HepG2 (cell line): ENCODE results near the gene VAT1L. TPM values are rescaled to one million over a fixed set of nuclear protein-coding genes. Genes with fewer than 3 reads are reported as not detected.

Experiments
- ATAC-seq: fragments of 200-7000 bp; cut with Tn5 transposase; 3 replicates; pipeline ENCODE4 v1.9.1; 2020; ENCODE audit warnings: mild to moderate bottlenecking, moderate library complexity
- BruUV-seq: library from RNA; stranded (reverse); fragments of 400-500 nt; replicated peaks from 2 replicates; lab custom pipeline; 2021; lab: Mats Ljungman, UMichigan
- CTCF ChIA-PET: fragments of 300-600 bp; formaldehyde crosslinking; extraction: SDS; loops from one replicate; lab custom pipeline; 2021; ENCODE audit warnings: low total read pairs, inconsistent platforms, low intra/inter-chr PET ratio; lab: Yijun Ruan, JAX
- POLR2A ChIA-PET: fragments of 350-600 bp; sonication (Branson Sonifier 250); formaldehyde crosslinking; loops from one replicate; lab custom pipeline; 2020; ENCODE audit warnings: antibody characterized with exemption, inconsistent platforms; lab: Yijun Ruan, JAX
- DNase-seq: peaks from one replicate; pipeline ENCODE4 v3.0.0-alpha.2; 2015; ENCODE audit warnings: low spot score
- FAIRE-seq: peaks from 3 replicates; lab custom pipeline; 2011; peaks lifted over from hg19 to GRCh38; lab: Jason Lieb, UNC
- H2AFZ ChIP-seq: one replicate; pipeline ENCODE4 v1.6.1; 2011; ENCODE audit warnings: low read length, inconsistent platforms
- H3K27ac ChIP-seq: fragments of 300-600 bp; 3 replicates; pipeline ENCODE4 v1.8.0; 2011; ENCODE audit warnings: mixed run types, mild to moderate bottlenecking, mixed read lengths, low read length, inconsistent platforms; ENCODE audit not compliant: insufficient read depth; ENCODE audit errors: extremely low read length
- H3K27me3 ChIP-seq, 2 experiments: fragments of 200-600 bp in 1 of 2; 2 replicates in 1 of 2; 3 replicates in 1 of 2; pipeline versions ENCODE4 v1.6.0 to v1.8.0; 2011; ENCODE audit warnings: low read length in 2 of 2, mild to moderate bottlenecking in 2 of 2, moderate library complexity in 2 of 2, inconsistent platforms in 1 of 2; ENCODE audit not compliant: insufficient read depth in 2 of 2, control insufficient read depth in 1 of 2
- H3K36me3 ChIP-seq, 2 experiments: fragments of 200-600 bp in 1 of 2; replicated peaks in 1 of 2; 2 replicates in 1 of 2; 3 replicates in 1 of 2; pipeline versions ENCODE4 v1.5.1 to v1.8.0; 2011; ENCODE audit warnings: low read length in 2 of 2, inconsistent platforms in 1 of 2; ENCODE audit not compliant: insufficient read depth in 2 of 2, control insufficient read depth in 1 of 2
- H3K4me1 ChIP-seq: 2 replicates; pipeline ENCODE4 v1.5.1; 2012; ENCODE audit warnings: low read length, inconsistent platforms; ENCODE audit not compliant: insufficient read depth
- H3K4me2 ChIP-seq: 2 replicates; pipeline ENCODE4 v1.6.0; 2011; ENCODE audit warnings: low read depth, low read length, inconsistent platforms
- H3K4me3 ChIP-seq, 3 experiments: fragments of 200-600 bp in 1 of 3; sonication (generic), shearing (Covaris generic) in 1 of 3; replicated peaks in 1 of 3; 2 replicates each; pipeline ENCODE4 v1.5.1; 2011 to 2016; ENCODE audit warnings: low read length in 3 of 3, inconsistent platforms in 2 of 3, low read depth in 2 of 3, mild to moderate bottlenecking in 2 of 3, control low read depth in 1 of 3, mixed read lengths in 1 of 3; ENCODE audit not compliant: insufficient read depth in 1 of 3
- H3K79me2 ChIP-seq: one replicate; pipeline ENCODE4 v1.6.1; 2011; ENCODE audit warnings: low read length, inconsistent platforms; ENCODE audit not compliant: insufficient read depth
- H3K9ac ChIP-seq: 2 replicates; pipeline ENCODE4 v1.6.0; 2011; ENCODE audit warnings: mild to moderate bottlenecking, low read depth, low read length, inconsistent platforms; ENCODE audit not compliant: insufficient read depth
- H3K9me3 ChIP-seq: 2 replicates; pipeline ENCODE4 v1.5.1; 2012; ENCODE audit warnings: mild to moderate bottlenecking, low read length
- H4K20me1 ChIP-seq: 2 replicates; pipeline ENCODE4 v1.6.0; 2011; ENCODE audit warnings: inconsistent platforms, mild to moderate bottlenecking, low read length, moderate library complexity; ENCODE audit not compliant: insufficient read depth
- ADNP ChIP-seq: sonication (generic); formaldehyde crosslinking; IDR thresholded peaks from 2 replicates; pipeline ENCODE4 v1.4.0; 2020; ENCODE audit warnings: missing genetic modification reagents
- AHDC1 ChIP-seq: sonication (generic); formaldehyde crosslinking; IDR thresholded peaks from 2 replicates; pipeline ENCODE4 v1.5.1; 2020; ENCODE audit warnings: mild to moderate bottlenecking, missing genetic modification reagents, borderline replicate concordance
- CENPT ChIP-seq: sonication (generic); formaldehyde crosslinking; IDR thresholded peaks from 2 replicates; pipeline ENCODE4 v1.8.0; 2022; ENCODE audit warnings: low read depth, mild to moderate bottlenecking, moderate library complexity, missing genetic modification reagents
- DNMT3B ChIP-seq: conservative IDR thresholded peaks from 2 replicates; pipeline ENCODE4 v1.6.1; 2016; ENCODE audit warnings: missing biosample characterization, control low read depth
- E2F2 ChIP-seq: sonication (generic); formaldehyde crosslinking; IDR thresholded peaks from 2 replicates; pipeline ENCODE4 v1.4.0; 2020; ENCODE audit warnings: missing genetic modification reagents, borderline replicate concordance
- ETV6 ChIP-seq: sonication (generic); formaldehyde crosslinking; conservative IDR thresholded peaks from 2 replicates; pipeline ENCODE4 v1.4.0; 2020; ENCODE audit warnings: missing genetic modification reagents
- HDAC6 ChIP-seq: fragments of 200-600 bp; sonication (generic); IDR thresholded peaks from 2 replicates; pipeline ENCODE4 v1.7.0; 2017; ENCODE audit warnings: mild to moderate bottlenecking, antibody characterized with exemption, low read length, low read depth
- MYPOP ChIP-seq: sonication (generic); formaldehyde crosslinking; IDR thresholded peaks from 2 replicates; pipeline ENCODE4 v1.8.1; 2023; ENCODE audit warnings: mild to moderate bottlenecking, moderate library complexity, missing genetic modification reagents
- RNF2 ChIP-seq: fragments of 450-650 bp; conservative IDR thresholded peaks from 2 replicates; pipeline ENCODE4 v1.6.1; 2016; ENCODE audit warnings: low read depth
- SALL2 ChIP-seq: sonication (generic); formaldehyde crosslinking; IDR thresholded peaks from 2 replicates; pipeline ENCODE4 v1.8.1; 2023; ENCODE audit warnings: mild to moderate bottlenecking, missing genetic modification reagents, inconsistent platforms
- TAF1 ChIP-seq: sonication (generic); formaldehyde crosslinking; IDR thresholded peaks from 2 replicates; pipeline ENCODE4 v1.4.0; 2020; ENCODE audit warnings: missing genetic modification reagents
- TAF15 ChIP-seq: fragments of 200-400 bp; formaldehyde crosslinking; IDR thresholded peaks from one replicate; pipeline ENCODE4 v1.6.1; 2018; ENCODE audit warnings: mild to moderate bottlenecking, low read depth, low read length; ENCODE audit not compliant: poor library complexity, severe bottlenecking
- TGIF2 ChIP-seq: IDR thresholded peaks from 2 replicates; pipeline ENCODE4 v1.6.1; 2016; ENCODE audit warnings: control low read depth, missing compliant biosample characterization
- ZNF350 ChIP-seq: sonication (generic); formaldehyde crosslinking; IDR thresholded peaks from 2 replicates; pipeline ENCODE4 v1.4.0; 2020; ENCODE audit warnings: mild to moderate bottlenecking, low read depth, missing genetic modification reagents, borderline replicate concordance
- ZNF704 ChIP-seq: sonication (generic); formaldehyde crosslinking; IDR thresholded peaks from 2 replicates; pipeline ENCODE4 v1.8.1; 2023; ENCODE audit warnings: mild to moderate bottlenecking, inconsistent platforms, moderate library complexity, missing genetic modification reagents, borderline replicate concordance
- ZSCAN29 ChIP-seq: sonication (generic); formaldehyde crosslinking; conservative IDR thresholded peaks from 2 replicates; pipeline ENCODE4 v1.4.0; 2020; ENCODE audit warnings: mild to moderate bottlenecking, missing genetic modification reagents
- WGBS: methylation state at CpG from one replicate; pipeline ENCODE4 v1.1.6; 2017; ENCODE audit warnings: low lambda C conversion rate; 5-methylcytosine and 5-hydroxymethylcytosine counted together
- in situ Hi-C: cut with HindIII; loops from 2 replicates; pipeline ENCODE4 v1.10.0; 2017; ENCODE audit warnings: low pct_unique_long_range_greater_than_20kb; ENCODE audit not compliant: extremely low pct_ligation_motif_present
- intact Hi-C: fragments of 100-400 bp; cut with micrococcal nuclease; formaldehyde crosslinking; loops from one replicate; pipeline ENCODE4 v1.10.0; 2022; ENCODE audit not compliant: unreplicated experiment
- polyA plus RNA-seq, 8 experiments: library from polyadenylated mRNA; depleted of rRNA in 3 of 8; stranded (reverse) in 7 of 8; unstranded in 1 of 8; fragments of >200 nt; fragmentation: Illumina TruSeq in 4 of 8; extraction: Trizol in 4 of 8; gene quantifications; 2 replicates each; pipeline versions ENCODE4 v1.2.1 to v1.2.3, GENCODE V29; 2011 to 2016; ENCODE audit warnings: low read depth in 4 of 8, missing spikeins in 1 of 8, mixed read lengths in 1 of 8; ENCODE audit not compliant: insufficient read depth in 1 of 8
- total RNA-seq, 5 experiments: library from RNA; depleted of rRNA; stranded (reverse); fragments of >200 nt; fragmentation: Illumina TruSeq; extraction: Trizol; gene quantifications; 2 replicates each; pipeline ENCODE4 v1.2.3, GENCODE V29; 2016; ENCODE audit warnings: low read depth in 1 of 5

VAT1L gene
- total and polyA plus RNA-seq, 2 of the 13 experiments (the other 11 are each of a cell fraction or from before 2014, with no cell fraction given), result not detected

GRCh38 chr16:77919761-77920415 is 131.5 kb downstream of the VAT1L start:
- Histone ChIP-seq H3K9ac (no peak overlapping the region), H3K27ac (no peak overlapping the region), H3K4me2 (no peak overlapping the region), H2AFZ (no peak overlapping the region), H4K20me1 (no peaks in the 10 kb centered on the region), H3K4me1 (0 out of 2 replicates have a peak, but pooled peaks cover 5% of the 10 kb centered on the region), H3K36me3 (no peaks in the 10 kb centered on the region), H3K4me3 (no peak overlapping the region), H3K79me2 (no peaks in the 10 kb centered on the region), H3K9me3 (no peaks in the 10 kb centered on the region), H3K27me3 (peaks cover 0 to 27% of the 10 kb centered on the region in 2 experiments; a peak in 4 of 5 replicates)
- FAIRE-seq (no peak), DNase-seq (no peak), ATAC-seq (no peak)
- BruUV-seq, result no TSS peak
- intact Hi-C loops, result no loop called here
- in situ Hi-C loops, result loop anchor here (25.0 kb wide), 1 partner anchor 108 kb away; no protein-coding TSS in a partner anchor
- WGBS, result 5% methylated on average over 8 of the region's 8 CpGs
- ChIA-PET CTCF (no interaction called here), POLR2A (no interaction called here)
- no peak for TF ChIP-seq SALL2 (CRISPR knock-in tag)
- TF ChIP-seq ZSCAN29 (CRISPR knock-in tag), result no peak
- TF ChIP-seq ETV6 (CRISPR knock-in tag), result no peak
- TF ChIP-seq TAF15, result no peak
- TF ChIP-seq DNMT3B (CRISPR knock-in tag), result no peak
- TF ChIP-seq MYPOP (CRISPR knock-in tag), result no peak
- no peak for TF ChIP-seq TAF1 (CRISPR knock-in tag)
- TF ChIP-seq ZNF704 (CRISPR knock-in tag), result no peak
- TF ChIP-seq HDAC6, result no peak
- TF ChIP-seq AHDC1 (CRISPR knock-in tag), result no peak
- TF ChIP-seq RNF2, result no peak
- TF ChIP-seq E2F2 (CRISPR knock-in tag), result no peak
- TF ChIP-seq TGIF2, result no peak
- TF ChIP-seq ADNP (CRISPR knock-in tag), result no peak
- TF ChIP-seq CENPT (CRISPR knock-in tag), result no peak
- no peak for TF ChIP-seq ZNF350
